CD1c-positive myeloid dendritic cell (primary cell): ENCODE measurements around the gene SLC6A13.

Source experiments
- DNase-seq: peaks from one replicate; pipeline ENCODE4 v3.0.0-alpha.2; 2016; ENCODE audit errors: extremely low spot score

The SLC6A13 gene

DNA sequence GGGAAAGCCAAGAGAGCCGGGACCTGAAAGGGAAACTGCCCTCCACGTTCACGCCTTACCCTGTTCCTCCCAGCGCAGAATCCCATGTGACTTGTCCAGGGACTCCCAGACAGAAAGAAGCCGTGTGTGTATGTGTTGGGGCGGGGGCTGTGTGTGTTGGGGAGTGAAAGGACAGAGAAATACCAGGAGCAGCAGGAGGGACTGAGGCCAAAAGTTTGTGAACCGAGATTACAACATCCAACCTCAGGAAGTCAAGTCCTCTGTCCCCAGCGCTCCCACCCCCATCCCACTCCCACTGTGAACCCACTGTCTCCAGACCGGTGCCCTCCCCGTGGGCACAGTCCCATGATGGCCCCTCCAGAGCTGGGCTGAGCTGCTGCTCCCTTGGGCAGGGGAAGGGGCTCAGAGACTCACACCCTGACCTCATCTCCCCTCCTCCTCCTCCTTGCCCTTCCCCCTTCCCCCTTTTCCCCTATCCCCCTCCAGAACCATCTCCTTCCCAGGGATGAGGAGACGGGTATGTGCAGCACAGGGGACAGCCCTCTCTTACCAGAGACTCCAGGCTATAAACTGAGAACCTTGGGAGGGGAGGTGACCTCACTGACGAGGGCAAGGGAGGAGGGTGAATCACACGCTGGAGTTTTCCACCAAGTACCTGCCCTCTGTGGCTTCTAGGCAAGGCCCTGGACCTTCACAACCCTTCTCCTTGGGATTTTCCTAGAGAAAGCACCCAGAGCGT, 48.5 kb downstream of the SLC6A13 start, which contains the start of gene SLC6A12:
TSS of gene SLC6A12 (minus strand) at position 155 of the 739 bp plus-strand sequence. CDS start 4,171 bp downstream, outside the sequence.
- peak; percentile 58 for DNase-seq

DNA sequence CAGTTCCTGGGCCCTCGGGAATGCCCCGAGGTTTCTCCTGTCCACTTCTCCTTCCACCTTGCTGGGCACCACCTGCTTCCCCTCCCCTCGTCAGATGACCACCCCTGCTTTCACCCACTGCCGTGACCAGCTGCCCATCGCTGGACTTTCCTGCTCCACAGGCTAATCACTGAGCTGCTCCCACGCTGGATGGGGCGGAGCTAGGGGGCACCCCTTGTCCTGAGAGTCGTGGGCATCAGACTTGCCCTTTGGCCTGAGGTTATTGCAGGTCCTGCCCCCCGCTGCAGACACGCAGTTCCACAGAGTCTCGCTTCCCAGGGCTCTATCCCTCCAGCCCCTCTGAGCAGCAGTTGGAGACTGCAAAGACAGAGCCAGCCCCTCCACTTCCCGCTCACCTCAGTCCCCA, 49.1 kb downstream of the SLC6A13 start:
- DNase-seq = peak; percentile 26

GRCh38 chr12:212715-213526, 49.7 kb downstream of the SLC6A13 start:
- peak; percentile 65 for DNase-seq

DNA sequence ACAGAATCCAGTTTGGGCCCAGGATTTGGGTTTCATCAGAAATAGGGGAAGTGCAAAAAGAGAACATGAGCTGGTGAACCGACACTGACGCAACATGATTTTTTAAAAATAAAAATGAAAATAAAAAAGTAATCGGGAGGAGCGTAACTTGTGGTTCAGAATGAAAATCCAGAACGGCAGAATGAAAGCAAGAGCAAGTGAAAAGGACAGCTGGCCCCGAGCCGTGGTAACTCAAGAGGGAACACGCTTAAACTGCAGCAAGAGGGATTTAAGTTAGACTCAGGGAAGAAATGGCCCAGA, 50.3 kb downstream of the SLC6A13 start:
- peak; percentile 73 for DNase-seq

DNA sequence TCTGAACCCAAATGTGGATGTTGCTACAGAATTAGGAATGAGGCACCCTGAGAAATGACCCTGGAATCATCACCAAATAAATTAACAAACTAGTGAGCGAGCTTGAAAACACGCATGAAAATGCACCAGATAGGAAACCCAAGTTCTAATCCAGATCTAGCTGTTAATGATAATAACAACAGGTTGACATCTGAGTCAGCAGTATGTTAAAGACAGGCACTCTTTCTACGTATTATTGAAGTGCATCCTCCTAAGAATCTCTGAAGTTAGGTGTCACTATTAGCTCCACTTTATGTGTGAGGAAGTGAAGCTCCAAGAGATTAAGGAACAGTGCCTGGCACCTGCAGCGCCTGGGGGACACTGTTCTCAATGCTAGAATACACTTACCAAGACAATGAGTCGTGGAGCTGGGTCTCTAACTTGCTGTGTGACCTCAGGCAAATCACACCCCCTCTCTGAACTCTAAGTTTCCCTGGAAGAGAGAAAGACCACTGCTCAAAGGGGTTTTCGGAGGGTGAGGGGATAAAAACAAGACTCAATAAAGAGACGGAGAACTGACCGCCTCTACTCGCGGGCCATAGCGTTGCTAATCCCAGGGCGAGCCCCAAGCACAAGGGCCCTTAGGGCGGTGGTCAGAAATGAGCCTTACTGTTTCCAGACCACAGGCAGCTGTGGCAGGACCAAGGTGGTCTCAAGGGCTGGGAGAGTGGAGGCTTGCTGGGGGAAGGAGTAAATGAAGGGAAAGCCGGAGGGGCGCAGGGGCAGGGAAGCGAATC, 50.8 kb downstream of the SLC6A13 start:
- DNase-seq = peak; percentile 31

DNA sequence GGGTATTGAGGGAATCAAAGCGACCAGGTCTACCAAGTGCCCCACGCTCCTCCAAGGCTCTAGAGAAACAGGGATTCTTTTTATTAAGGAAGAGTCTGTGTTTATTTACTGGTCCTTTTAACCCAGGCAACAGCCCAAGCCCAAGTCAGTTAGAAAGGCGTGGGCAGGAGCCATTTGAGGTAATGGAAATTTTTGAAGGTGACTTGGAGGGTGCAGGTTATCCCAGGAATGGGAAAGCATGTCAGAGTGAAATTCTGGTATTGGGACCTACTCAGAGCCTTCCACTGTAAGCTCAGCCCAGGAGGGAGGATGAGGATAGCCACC, 51.5 kb downstream of the SLC6A13 start:
- DNase-seq = no peak

- no peak for DNase-seq
These were observed 52.1 kb downstream of the SLC6A13 start for GRCh38 chr12:210277-211141.

- DNase-seq = no peak
These were observed 52.8 kb downstream of the SLC6A13 start for GRCh38 chr12:209851-210250.

GRCh38 chr12:209246-209645, 53.4 kb downstream of the SLC6A13 start:
- no peak for DNase-seq

- DNase-seq = no peak
These were observed 53.8 kb downstream of the SLC6A13 start for GRCh38 chr12:208813-209212.

DNA sequence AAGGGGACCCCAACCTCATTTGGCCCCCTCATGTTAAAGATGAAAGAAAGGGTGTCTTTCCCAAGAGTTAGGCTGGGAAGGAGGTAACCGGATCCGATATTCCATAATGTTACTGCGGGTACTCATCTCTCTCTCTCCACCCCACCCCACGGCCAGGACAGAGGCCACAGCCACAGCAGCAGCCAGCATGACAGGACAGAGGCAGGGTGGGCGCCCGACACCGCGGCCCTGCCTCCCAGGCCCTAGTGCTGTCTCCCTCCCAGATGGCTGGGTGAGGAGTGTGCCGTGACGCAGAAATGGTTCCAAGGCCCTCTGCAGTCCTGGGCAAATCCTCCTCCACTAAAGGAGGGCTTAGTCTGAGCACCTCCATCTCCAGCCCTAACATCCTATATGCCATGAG, 54.8 kb downstream of the SLC6A13 start:
- DNase-seq = no peak

DNA sequence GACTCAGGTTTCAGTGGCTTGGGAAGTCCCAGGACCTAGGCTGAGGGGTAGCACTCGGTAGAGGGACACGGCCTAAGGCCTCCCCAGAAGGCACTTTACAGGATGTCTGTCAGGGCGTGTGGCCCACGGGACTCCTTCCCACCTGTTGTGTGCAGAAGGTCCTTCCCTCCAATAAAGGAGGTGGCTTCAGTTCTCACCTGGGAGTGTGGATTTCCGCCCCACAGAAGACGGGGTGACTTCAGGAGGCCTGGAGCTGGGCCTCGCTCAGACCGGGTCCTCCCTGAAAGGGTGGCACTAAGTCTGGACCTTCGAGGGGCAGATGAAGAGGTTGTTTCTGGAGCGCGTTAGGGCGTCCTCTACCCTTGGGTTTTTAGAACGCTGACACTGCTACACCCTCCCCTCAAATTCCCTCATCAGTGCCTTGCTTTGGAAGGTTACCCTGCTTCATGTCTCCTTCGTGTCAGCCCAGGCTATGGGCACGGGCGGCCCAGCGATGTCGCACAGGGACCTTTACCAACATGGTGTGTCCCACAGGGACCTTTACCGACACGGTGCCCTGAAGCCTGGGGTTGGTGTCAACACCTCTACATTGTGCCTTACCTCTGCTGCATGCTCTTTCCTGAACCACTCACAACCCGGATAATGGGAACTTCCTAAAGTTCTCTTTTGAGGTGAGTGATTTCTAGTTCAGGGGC, 55.7 kb downstream of the SLC6A13 start:
- DNase-seq = no peak

GRCh38 chr12:205026-205425, 57.6 kb downstream of the SLC6A13 start:
- DNase-seq = no peak

GRCh38 chr12:204261-204678, 58.4 kb downstream of the SLC6A13 start:
- no peak for DNase-seq

GRCh38 chr12:203462-204260, 59.0 kb downstream of the SLC6A13 start:
- no peak for DNase-seq

- DNase-seq = no peak
These were observed 59.6 kb downstream of the SLC6A13 start for GRCh38 chr12:203074-203461.

DNA sequence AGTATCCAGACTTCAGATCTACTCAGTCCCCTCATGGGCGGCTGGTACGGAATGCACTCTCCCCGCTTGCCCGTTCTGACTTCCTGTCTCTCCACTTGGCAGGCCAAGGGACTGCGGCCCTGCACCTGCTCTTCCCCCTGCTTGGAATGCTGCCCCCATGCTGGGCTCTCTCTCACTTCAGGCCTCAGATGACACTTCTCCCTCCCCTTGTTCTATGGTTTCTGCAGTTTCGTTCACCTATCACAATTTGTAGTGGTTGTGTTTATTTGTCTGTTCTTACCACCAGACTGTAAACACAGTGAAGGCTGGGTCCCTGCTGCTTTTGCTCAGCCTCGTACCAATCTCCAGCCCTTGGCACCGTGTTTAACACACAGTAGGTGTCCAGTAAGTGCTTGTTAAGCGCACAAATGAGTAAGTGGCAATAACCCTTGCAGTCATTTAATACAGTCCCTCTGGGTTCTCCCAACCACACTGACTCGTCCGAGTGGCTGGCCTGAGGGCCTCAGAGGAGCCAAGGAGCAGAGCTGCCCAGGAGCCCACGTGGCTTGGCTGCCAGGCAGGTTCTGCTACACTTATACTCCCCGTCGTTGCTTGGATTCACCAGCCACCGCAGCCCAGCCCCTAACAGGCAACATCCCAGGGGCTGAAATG, 60.4 kb downstream of the SLC6A13 start:
- DNase-seq = no peak

- no peak for DNase-seq
These were observed 61.3 kb downstream of the SLC6A13 start for GRCh38 chr12:201361-201760.

GRCh38 chr12:198705-199104, 63.9 kb downstream of the SLC6A13 start:
- DNase-seq = no peak
